ENCODE measurements around the gene TRIM2. TPM values are rescaled to one million over a fixed set of nuclear protein-coding genes. Genes with fewer than 3 reads are reported as not detected.

Gene TRIM2
- total RNA-seq, 4 donors from 2014 or later = 25.9 to 121 (median 45.6) TPM

GRCh38 chr4:153295131-153295755 is 91.0 kb downstream of the TRIM2 start:
- Histone ChIP-seq H3K27me3 (no peaks in the 10 kb centered on the region), H3K36me3 (no peaks in the 10 kb centered on the region), H3K27ac (peak overlapping the region in 1 of 2 donors; percentile 65), H3K4me3 (no peak overlapping the region), H3K9me3 (no peaks in the 10 kb centered on the region), H3K4me1 (peaks cover 0 to 7% of the 10 kb centered on the region in 2 donors)
- DNase-seq = no peak
- intact Hi-C loops (cut with DNase I; ENCODE audit: low total_unique reads) = no loop called here
- TF ChIP-seq POLR2A (IDR thresholded peaks at IDR 0.05) = no peak
- TF ChIP-seq CTCF (IDR thresholded peaks at IDR 0.05) = no peak

- H3K36me3 ChIP-seq = no peaks in the 10 kb centered on the region
- H3K27me3 ChIP-seq = no peaks in the 10 kb centered on the region
- H3K9me3 ChIP-seq = no peaks in the 10 kb centered on the region
- no peak for TF ChIP-seq CTCF (IDR thresholded peaks at IDR 0.05)
- no peak for TF ChIP-seq POLR2A (IDR thresholded peaks at IDR 0.05)
- intact Hi-C loops (cut with DNase I; ENCODE audit: low total_unique reads) = no loop called here
- peak overlapping the region; percentile 49 to 65 for H3K27ac ChIP-seq
- no peak overlapping the region for H3K4me3 ChIP-seq
- peak; percentile 39 to 45 for DNase-seq
- peaks cover 0 to 7% of the 10 kb centered on the region in 2 donors for H3K4me1 ChIP-seq
Measured at GRCh38 chr4:153296040-153296823, 92.0 kb downstream of the TRIM2 start.

GRCh38 chr4:153297116-153297515 is 92.9 kb downstream of the TRIM2 start:
- Histone ChIP-seq H3K9me3 (no peaks in the 10 kb centered on the region), H3K4me3 (no peak overlapping the region), H3K4me1 (peaks cover 0 to 7% of the 10 kb centered on the region in 2 donors), H3K36me3 (no peaks in the 10 kb centered on the region), H3K27me3 (no peaks in the 10 kb centered on the region), H3K27ac (peak overlapping the region in 1 of 2 donors; percentile 65)
- TF ChIP-seq CTCF (IDR thresholded peaks at IDR 0.05) (no peak), POLR2A (IDR thresholded peaks at IDR 0.05) (no peak)
- intact Hi-C loops (cut with DNase I; ENCODE audit: low total_unique reads) = no loop called here
- no peak for DNase-seq

- no peak for DNase-seq
- Histone ChIP-seq H3K4me3 (no peak overlapping the region), H3K4me1 (no peaks in the 10 kb centered on the region), H3K9me3 (no peaks in the 10 kb centered on the region), H3K36me3 (no peaks in the 10 kb centered on the region), H3K27me3 (no peaks in the 10 kb centered on the region), H3K27ac (no peak overlapping the region)
- intact Hi-C loops (cut with DNase I; ENCODE audit: low total_unique reads) = no loop called here
- TF ChIP-seq POLR2A (IDR thresholded peaks at IDR 0.05) (no peak), CTCF (IDR thresholded peaks at IDR 0.05) (no peak)
Measured at GRCh38 chr4:153310793-153311192, 106.5 kb downstream of the TRIM2 start.

DNA sequence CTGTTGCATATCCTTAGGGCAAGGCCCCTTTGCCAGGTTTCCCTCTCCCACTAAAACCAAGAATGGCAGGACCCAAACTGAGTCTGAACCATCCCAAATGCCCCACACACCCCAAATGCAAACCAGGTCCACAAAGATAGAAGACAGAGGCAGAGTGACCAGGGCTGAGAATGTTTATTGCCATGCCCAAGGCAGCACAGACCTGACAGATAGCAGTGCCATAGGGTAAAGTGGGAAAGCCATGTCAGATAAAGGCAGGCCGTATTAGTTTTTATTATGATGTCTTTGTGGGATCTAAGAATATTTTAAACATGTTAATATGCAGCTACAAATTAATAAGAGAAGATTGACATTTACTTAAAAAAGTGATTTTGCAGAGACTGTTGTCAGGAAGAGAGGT is 110.7 kb downstream of the TRIM2 start:
- TF ChIP-seq POLR2A (IDR thresholded peaks at IDR 0.05) (no peak), CTCF (IDR thresholded peaks at IDR 0.05) (no peak)
- intact Hi-C loops (cut with DNase I; ENCODE audit: low total_unique reads) = loop anchor here (5.0 kb wide), 1 partner anchor 173 kb away; no protein-coding TSS in a partner anchor

More for the DNA sequence above, 110.7 kb downstream of the TRIM2 start:
- H3K4me3 ChIP-seq = no peak overlapping the region
- H3K4me1 ChIP-seq = no peaks in the 10 kb centered on the region
- no peaks in the 10 kb centered on the region for H3K9me3 ChIP-seq
- no peak for DNase-seq
- H3K36me3 ChIP-seq = no peaks in the 10 kb centered on the region
- H3K27ac ChIP-seq = no peak overlapping the region
- H3K27me3 ChIP-seq = no peaks in the 10 kb centered on the region

Data from uterus (tissue), 4 donors.